Tibial nerve (tissue), 4 donors: Measurements from ENCODE around the gene SCN3B. TPM values are rescaled to one million over a fixed set of nuclear protein-coding genes. Genes with fewer than 3 reads are reported as not detected.
A peak's percentile ranks its signal among the peaks of the same experiment; 100 is the strongest.

Source experiments
- DNase-seq, 2 donors: peaks; one replicate each; pipeline ENCODE4 v3.0.0-alpha.2; 2019; ENCODE audit warnings: low spot score in 2 of 2
- H3K27ac ChIP-seq, 4 donors: fragments of 200-600 bp; sonication (generic) in 3 of 4; one replicate each; pipeline ENCODE4 v1.5.1; 2017 to 2019; ENCODE audit warnings: mild to moderate bottlenecking in 1 of 4
- H3K27me3 ChIP-seq, 2 donors: fragments of 200-600 bp; sonication (generic) in 1 of 2; one replicate each; pipeline versions ENCODE4 v1.5.1 to v1.6.0; 2017 to 2019
- H3K36me3 ChIP-seq, 3 donors: fragments of 200-600 bp; sonication (generic); one replicate each; pipeline ENCODE4 v1.5.1; 2018 to 2019
- H3K4me1 ChIP-seq, 4 donors: fragments of 200-600 bp; sonication (generic) in 3 of 4; one replicate each; pipeline ENCODE4 v1.5.1; 2017 to 2019
- H3K4me3 ChIP-seq, 4 donors: fragments of 200-600 bp; sonication (generic) in 3 of 4; one replicate each; pipeline ENCODE4 v1.5.1; 2017 to 2019; ENCODE audit warnings: mild to moderate bottlenecking in 1 of 4, moderate library complexity in 1 of 4
- H3K9me3 ChIP-seq, 4 donors: fragments of 200-600 bp; sonication (generic) in 3 of 4; one replicate each; pipeline ENCODE4 v1.5.1; 2017 to 2019
- EP300 ChIP-seq, 2 donors: sonication (generic); formaldehyde crosslinking; IDR thresholded peaks; one replicate each; pipeline ENCODE4 v1.6.1; 2017; ENCODE audit warnings: antibody characterized with exemption in 2 of 2, mild to moderate bottlenecking in 1 of 2
- POLR2A ChIP-seq, 2 donors: fragments of 450-650 bp; IDR thresholded peaks; one replicate each; pipeline ENCODE4 v1.6.1; 2017; ENCODE audit warnings: antibody characterized with exemption in 2 of 2, mild to moderate bottlenecking in 2 of 2, moderate library complexity in 2 of 2
- WGBS, 2 donors: methylation state at CpG; one replicate each; pipeline ENCODE4 v1.1.5; 2018; 5-methylcytosine and 5-hydroxymethylcytosine counted together
- total RNA-seq, 4 donors: library from RNA; depleted of rRNA; stranded (reverse); fragments of >200 nt; gene quantifications; one replicate each; pipeline ENCODE4 v1.1.0, GENCODE V29; 2016
- TF ChIP-seq, protein P1 (sequence below), 5 experiments: fragments of 200-600 bp in 3 of 5; fragments of 450-650 bp in 2 of 5; sonication (generic) in 3 of 5; IDR thresholded peaks; one replicate each; pipeline ENCODE4 v1.5.1; 2016 to 2019; ENCODE audit warnings: antibody characterized with exemption in 5 of 5, mild to moderate bottlenecking in 3 of 5, moderate library complexity in 2 of 5

Gene SCN3B
- total RNA-seq, 4 donors from 2014 or later, result under 0.01 to 3.6 (median 1.3) TPM

DNA sequence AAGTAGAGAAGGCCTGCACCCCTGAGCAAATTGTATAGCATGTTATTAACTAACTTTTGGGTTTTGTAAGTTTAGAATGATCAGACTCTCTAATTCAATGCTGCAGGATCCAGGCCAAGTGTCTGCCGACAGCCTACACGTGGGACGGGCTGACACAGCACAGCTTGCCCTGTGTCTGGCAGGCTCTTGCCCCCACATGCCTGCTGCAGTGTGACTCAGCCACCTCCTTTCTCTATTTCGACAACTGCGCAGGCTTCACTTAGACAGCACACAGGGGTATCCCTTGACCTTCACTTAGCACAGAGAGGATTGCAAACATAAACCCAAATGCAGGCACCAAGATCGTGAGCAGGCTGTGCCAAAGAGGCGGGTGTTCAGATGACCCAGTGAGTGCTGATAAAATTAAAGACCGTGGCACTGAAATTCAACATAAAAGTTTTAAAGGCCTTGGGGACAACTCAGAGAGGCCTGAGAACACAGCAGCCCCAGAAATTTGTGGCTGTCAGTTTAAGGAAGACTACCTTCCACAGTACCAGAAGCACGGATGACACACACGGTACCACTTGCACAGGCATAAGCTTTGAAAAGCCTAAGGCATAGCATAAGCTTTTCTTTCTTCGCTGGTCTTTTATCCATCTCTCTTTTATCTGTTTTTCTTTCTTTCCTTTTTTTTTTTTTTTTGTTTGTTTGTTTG lies 37.8 kb downstream of the SCN3B start:
- Histone ChIP-seq H3K27ac (no peak overlapping the region), H3K4me3 (no peak overlapping the region)
- no peak for DNase-seq

DNA sequence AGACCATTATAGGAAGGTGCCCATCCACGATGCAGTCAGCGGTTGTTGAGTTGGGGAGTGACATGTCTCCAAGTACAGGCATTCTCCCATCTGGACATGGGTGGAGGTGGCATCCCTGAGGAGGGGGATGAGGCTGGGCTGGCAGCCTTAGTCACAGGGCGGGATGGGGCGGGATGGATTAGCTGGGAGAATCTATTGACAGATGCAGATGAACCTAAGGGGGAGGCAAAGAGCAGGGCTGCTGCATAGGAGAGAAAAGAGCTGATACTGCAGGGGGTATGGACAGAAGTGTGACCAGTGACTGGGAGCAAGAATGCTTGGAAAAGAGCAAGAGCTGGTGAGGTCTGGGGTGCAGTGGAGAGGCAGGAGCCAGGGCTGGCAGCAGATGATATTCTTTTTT lies 42.7 kb downstream of the SCN3B start:
- Histone ChIP-seq H3K27ac (no peak overlapping the region), H3K27me3 (no peaks in the 10 kb centered on the region), H3K9me3 (no peaks in the 10 kb centered on the region), H3K4me1 (peaks cover 0 to 5% (median 0%) of the 10 kb centered on the region in 4 donors), H3K36me3 (peaks cover 0 to 73% (median 3%) of the 10 kb centered on the region in 3 donors), H3K4me3 (no peak overlapping the region)
- TF ChIP-seq EP300 (IDR thresholded peaks at IDR 0.05) (no peak), POLR2A (IDR thresholded peaks at IDR 0.05) (no peak)
- TF ChIP-seq, protein P1, sequence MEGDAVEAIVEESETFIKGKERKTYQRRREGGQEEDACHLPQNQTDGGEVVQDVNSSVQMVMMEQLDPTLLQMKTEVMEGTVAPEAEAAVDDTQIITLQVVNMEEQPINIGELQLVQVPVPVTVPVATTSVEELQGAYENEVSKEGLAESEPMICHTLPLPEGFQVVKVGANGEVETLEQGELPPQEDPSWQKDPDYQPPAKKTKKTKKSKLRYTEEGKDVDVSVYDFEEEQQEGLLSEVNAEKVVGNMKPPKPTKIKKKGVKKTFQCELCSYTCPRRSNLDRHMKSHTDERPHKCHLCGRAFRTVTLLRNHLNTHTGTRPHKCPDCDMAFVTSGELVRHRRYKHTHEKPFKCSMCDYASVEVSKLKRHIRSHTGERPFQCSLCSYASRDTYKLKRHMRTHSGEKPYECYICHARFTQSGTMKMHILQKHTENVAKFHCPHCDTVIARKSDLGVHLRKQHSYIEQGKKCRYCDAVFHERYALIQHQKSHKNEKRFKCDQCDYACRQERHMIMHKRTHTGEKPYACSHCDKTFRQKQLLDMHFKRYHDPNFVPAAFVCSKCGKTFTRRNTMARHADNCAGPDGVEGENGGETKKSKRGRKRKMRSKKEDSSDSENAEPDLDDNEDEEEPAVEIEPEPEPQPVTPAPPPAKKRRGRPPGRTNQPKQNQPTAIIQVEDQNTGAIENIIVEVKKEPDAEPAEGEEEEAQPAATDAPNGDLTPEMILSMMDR (IDR thresholded peaks at IDR 0.05), result no peak
- 87 to 89% methylated on average over 4 of the region's 4 CpGs for WGBS, 2 donors
- no peak for DNase-seq

More for the DNA sequence above, 37.8 kb downstream of the SCN3B start:
- Histone ChIP-seq H3K9me3 (no peaks in the 10 kb centered on the region), H3K4me1 (peaks cover 0 to 7% (median 0%) of the 10 kb centered on the region in 4 donors), H3K36me3 (peaks cover 0 to 60% (median 3%) of the 10 kb centered on the region in 3 donors), H3K27me3 (no peaks in the 10 kb centered on the region)
- WGBS, 2 donors, result 61 to 72% methylated on average over 11 of the region's 11 CpGs
- TF ChIP-seq EP300 (IDR thresholded peaks at IDR 0.05) (peak in 1 of 2 donors; percentile 47), POLR2A (IDR thresholded peaks at IDR 0.05) (no peak)
- TF ChIP-seq, protein P1 (IDR thresholded peaks at IDR 0.05), result no peak

DNA sequence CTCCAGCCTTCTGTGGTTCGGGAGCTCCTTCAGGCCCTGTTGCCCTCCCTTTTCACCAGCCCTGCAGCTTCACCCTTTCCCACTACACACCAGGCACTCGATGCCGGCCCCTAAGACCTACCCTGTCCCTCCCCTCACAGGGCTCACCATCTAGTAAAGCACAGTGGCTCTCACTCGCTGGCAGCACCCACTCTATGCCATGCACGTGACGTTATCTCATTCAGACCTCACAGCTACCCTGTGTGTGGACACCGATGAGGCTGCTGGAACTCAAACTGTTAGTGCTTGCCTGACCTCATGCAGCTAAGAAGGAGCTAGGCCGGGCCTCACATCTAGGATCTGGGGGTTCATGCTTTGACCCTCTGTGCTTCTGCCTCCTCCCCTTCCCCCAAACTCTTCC lies 45.5 kb downstream of the SCN3B start:
- no peak for DNase-seq
- no peaks in the 10 kb centered on the region for H3K9me3 ChIP-seq
- H3K36me3 ChIP-seq, result peaks cover 0 to 70% (median 0%) of the 10 kb centered on the region in 3 donors
- H3K27me3 ChIP-seq, result no peaks in the 10 kb centered on the region
- no peaks in the 10 kb centered on the region for H3K4me1 ChIP-seq
- peak overlapping the region in 2 of 4 donors; percentile 46 to 60 for H3K27ac ChIP-seq
- no peak overlapping the region for H3K4me3 ChIP-seq
- 57 to 63% methylated on average over 7 to 8 of the region's 8 CpGs for WGBS, 2 donors
- TF ChIP-seq, protein P1 (IDR thresholded peaks at IDR 0.05), result no peak
- TF ChIP-seq EP300 (IDR thresholded peaks at IDR 0.05), result no peak
- TF ChIP-seq POLR2A (IDR thresholded peaks at IDR 0.05), result no peak

DNA sequence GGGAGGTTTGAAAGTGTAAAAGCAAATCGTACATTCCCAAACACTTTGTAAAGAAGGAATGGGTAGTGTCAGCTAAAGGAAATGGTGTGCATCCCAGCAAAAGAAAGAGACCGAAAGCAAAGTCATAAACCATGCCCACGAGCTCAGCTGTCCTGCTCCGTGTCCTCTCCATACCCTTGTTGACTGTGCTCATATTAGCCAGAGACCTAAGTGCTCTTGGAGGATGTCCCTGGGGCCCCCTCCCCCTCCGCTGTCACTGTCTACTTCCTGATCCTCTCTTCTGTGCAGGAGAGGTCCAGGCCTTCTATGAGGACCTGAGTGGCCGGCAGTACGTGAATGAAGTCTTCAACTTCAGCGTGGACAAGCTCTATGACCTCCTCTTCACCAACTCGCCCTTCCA lies 46.1 kb downstream of the SCN3B start:
- no peak for TF ChIP-seq POLR2A (IDR thresholded peaks at IDR 0.05)
- TF ChIP-seq EP300 (IDR thresholded peaks at IDR 0.05), result no peak
- TF ChIP-seq, protein P1 (IDR thresholded peaks at IDR 0.05), result no peak
- H3K27ac ChIP-seq, result peak overlapping the region in 2 of 4 donors; percentile 46 to 60
- no peak for DNase-seq
- peaks cover 0 to 70% (median 0%) of the 10 kb centered on the region in 3 donors for H3K36me3 ChIP-seq
- no peak overlapping the region for H3K4me3 ChIP-seq
- 92% methylated on average over 9 of the region's 9 CpGs for WGBS, 2 donors
- no peaks in the 10 kb centered on the region for H3K9me3 ChIP-seq
- no peaks in the 10 kb centered on the region for H3K4me1 ChIP-seq
- H3K27me3 ChIP-seq, result no peaks in the 10 kb centered on the region

- H3K4me1 ChIP-seq, result no peaks in the 10 kb centered on the region
- 70 to 78% methylated on average over 1 of the region's 1 CpG for WGBS, 2 donors
- DNase-seq, result no peak
- no peak for TF ChIP-seq EP300 (IDR thresholded peaks at IDR 0.05)
- TF ChIP-seq POLR2A (IDR thresholded peaks at IDR 0.05), result no peak
- TF ChIP-seq, protein P1 (IDR thresholded peaks at IDR 0.05), result no peak
- H3K4me3 ChIP-seq, result no peak overlapping the region
- no peaks in the 10 kb centered on the region for H3K9me3 ChIP-seq
- H3K27me3 ChIP-seq, result no peaks in the 10 kb centered on the region
- H3K36me3 ChIP-seq, result peaks cover 0 to 69% (median 0%) of the 10 kb centered on the region in 3 donors
- peak overlapping the region in 1 of 4 donors; percentile 46 for H3K27ac ChIP-seq
These were observed 46.6 kb downstream of the SCN3B start for GRCh38 chr11:123607781-123608180.
